B cell (primary cell): ENCODE results near the gene NR6A1.

Experiments used
- CTCF ChIP-seq: fragments of 200-600 bp; IDR thresholded peaks from one replicate; pipeline ENCODE4 v1.8.0; 2022; ENCODE audit warnings: antibody characterized with exemption, mild to moderate bottlenecking
- EZH2 ChIP-seq: IDR thresholded peaks from 2 replicates; pipeline ENCODE4 v1.6.1; 2012; ENCODE audit warnings: borderline replicate concordance, low read depth, mild to moderate bottlenecking, moderate library complexity, low read length; ENCODE audit not compliant: insufficient read depth, poor library complexity, severe bottlenecking

GRCh38 chr9:124503713-124504529, 267.2 kb downstream of the NR6A1 start:
- TF ChIP-seq CTCF = no peak
- TF ChIP-seq EZH2 = peak; percentile 25
